Endothelial cell of umbilical vein (primary cell): ENCODE measurements around the gene NTRK2. TPM values are rescaled to one million over a fixed set of nuclear protein-coding genes. Genes with fewer than 3 reads are reported as not detected.

Experiments
- BruUV-seq: library from RNA; stranded (reverse); fragments of 400-500 nt; replicated peaks from 2 replicates; lab custom pipeline; 2021; lab: Mats Ljungman, UMichigan
- CTCF ChIA-PET: fragments of 300-600, 350-600 bp; sonication (Branson Sonifier 250); formaldehyde crosslinking; loops from one replicate; lab custom pipeline; 2021; ENCODE audit warnings: antibody characterized with exemption, inconsistent platforms; lab: Charles Lee
- POLR2A ChIA-PET: fragments of 300-600, 350-600 bp; sonication (Branson Sonifier 250); formaldehyde crosslinking; loops from one replicate; lab custom pipeline; 2021; ENCODE audit warnings: antibody characterized with exemption, inconsistent platforms; lab: Charles Lee
- DNase-seq: peaks from one replicate; pipeline ENCODE4 v3.0.0-alpha.2; 2011; ENCODE audit warnings: low read depth, low spot score
- FAIRE-seq: peaks from 2 replicates; lab custom pipeline; 2011; peaks lifted over from hg19 to GRCh38; lab: Jason Lieb, UNC
- H2AFZ ChIP-seq: 2 replicates; pipeline ENCODE4 v1.6.0; 2012; ENCODE audit warnings: low read depth, low read length, control low read depth, inconsistent platforms
- H3K27ac ChIP-seq: 2 replicates; pipeline ENCODE4 v1.5.1; 2011; ENCODE audit warnings: low read depth, mild to moderate bottlenecking, control low read depth, low read length, moderate library complexity; ENCODE audit not compliant: insufficient read depth
- H3K27me3 ChIP-seq, 2 experiments: 2 replicates each; pipeline versions ENCODE4 v1.6.0 to v1.6.1; 2011; ENCODE audit warnings: low read length in 2 of 2, mixed read lengths in 1 of 2; ENCODE audit not compliant: control insufficient read depth in 2 of 2, insufficient read depth in 2 of 2
- H3K36me3 ChIP-seq, 2 experiments: 2 replicates in 1 of 2; 3 replicates in 1 of 2; pipeline ENCODE4 v1.5.1; 2011; ENCODE audit warnings: low read length in 2 of 2, mild to moderate bottlenecking in 1 of 2, moderate library complexity in 1 of 2; ENCODE audit not compliant: control insufficient read depth in 2 of 2, insufficient read depth in 2 of 2; ENCODE audit errors: extremely low read depth in 1 of 2
- H3K4me1 ChIP-seq: 3 replicates; pipeline ENCODE4 v1.5.1; 2011; ENCODE audit warnings: mild to moderate bottlenecking, low read length; ENCODE audit not compliant: control insufficient read depth, insufficient read depth; ENCODE audit errors: extremely low read depth
- H3K4me2 ChIP-seq: 2 replicates; pipeline ENCODE4 v1.6.1; 2011; ENCODE audit warnings: low read length, control low read depth, mixed read lengths; ENCODE audit not compliant: insufficient read depth
- H3K4me3 ChIP-seq, 3 experiments: fragments of 200-600 bp in 1 of 3; sonication (generic), shearing (Covaris generic) in 1 of 3; replicated peaks in 1 of 3; 2 replicates each; pipeline ENCODE4 v1.5.1; 2011 to 2016; ENCODE audit warnings: control low read depth in 3 of 3, low read length in 3 of 3, mild to moderate bottlenecking in 2 of 3, inconsistent platforms in 1 of 3, low read depth in 1 of 3, moderate library complexity in 1 of 3; ENCODE audit not compliant: insufficient read depth in 1 of 3
- H3K79me2 ChIP-seq: 2 replicates; pipeline ENCODE4 v1.6.0; 2012; ENCODE audit warnings: low read length, inconsistent platforms; ENCODE audit not compliant: control insufficient read depth, insufficient read depth
- H3K9ac ChIP-seq: replicated peaks from 2 replicates; pipeline ENCODE3; 2011; ENCODE audit warnings: low read length, control low read depth; ENCODE audit not compliant: insufficient read depth; ENCODE audit errors: extremely low read depth
- H3K9me1 ChIP-seq: replicated peaks from 3 replicates; pipeline ENCODE4 v1.6.0; 2011; ENCODE audit warnings: mild to moderate bottlenecking, low read length; ENCODE audit not compliant: control insufficient read depth, insufficient read depth; ENCODE audit errors: extremely low read depth
- H3K9me3 ChIP-seq: replicated peaks from 2 replicates; pipeline ENCODE4 v1.5.1; 2012; ENCODE audit warnings: low read length, inconsistent platforms; ENCODE audit not compliant: control insufficient read depth, insufficient read depth
- H4K20me1 ChIP-seq: replicated peaks from 2 replicates; pipeline ENCODE3; 2011; ENCODE audit warnings: mild to moderate bottlenecking, low read length; ENCODE audit not compliant: control insufficient read depth, insufficient read depth; ENCODE audit errors: extremely low read depth
- EZH2 ChIP-seq: IDR thresholded peaks from 2 replicates; pipeline ENCODE4 v1.6.1; 2012; ENCODE audit warnings: borderline replicate concordance, low read depth, mild to moderate bottlenecking, moderate library complexity, low read length, inconsistent platforms; ENCODE audit not compliant: severe bottlenecking
- FOS ChIP-seq: IDR thresholded peaks from 2 replicates; pipeline ENCODE4 v1.6.1; 2011; ENCODE audit warnings: mild to moderate bottlenecking, low read length, moderate library complexity, borderline replicate concordance; ENCODE audit not compliant: insufficient read depth
- GATA2 ChIP-seq: IDR thresholded peaks from 2 replicates; pipeline ENCODE4 v1.7.0; 2011; ENCODE audit warnings: low read depth, mild to moderate bottlenecking, moderate library complexity, mixed read lengths, low read length; ENCODE audit not compliant: insufficient read length, insufficient read depth
- JUN ChIP-seq: IDR thresholded peaks from 2 replicates; pipeline ENCODE4 v1.6.1; 2011; ENCODE audit warnings: borderline replicate concordance, low read depth; ENCODE audit not compliant: insufficient read length, insufficient read depth
- MAX ChIP-seq: IDR thresholded peaks from 2 replicates; pipeline ENCODE4 v1.6.1; 2011; ENCODE audit not compliant: insufficient read depth, insufficient read length
- MYC ChIP-seq: IDR thresholded peaks from one replicate; pipeline ENCODE4 v1.6.1; 2011; ENCODE audit warnings: mild to moderate bottlenecking, low read depth, low read length
- POLR2A ChIP-seq: IDR thresholded peaks from 2 replicates; pipeline ENCODE4 v1.6.1; 2012; ENCODE audit warnings: low read depth, mild to moderate bottlenecking, control low read depth, low read length
- POLR2AphosphoS5 ChIP-seq: IDR thresholded peaks from 2 replicates; pipeline ENCODE4 v1.6.1; 2012; ENCODE audit warnings: low read depth, mild to moderate bottlenecking, control low read depth, low read length, moderate library complexity; ENCODE audit not compliant: insufficient read depth
- dilution Hi-C: fragments of 300-500 bp; cut with MboI; formaldehyde crosslinking; loops from one replicate; pipeline ENCODE4 v1.15.0; 2019; ENCODE audit warnings: low sequenced_read_pairs; ENCODE audit not compliant: extremely low pct_ligation_motif_present
- intact Hi-C: fragments of 100-400 bp; cut with micrococcal nuclease; formaldehyde crosslinking; loops from one replicate; pipeline ENCODE4 v1.10.0; 2022
- polyA plus RNA-seq, 4 experiments: library from polyadenylated mRNA; depleted of rRNA in 3 of 4; stranded (reverse) in 3 of 4; unstranded in 1 of 4; fragments of >200 nt; gene quantifications; 2 replicates each; pipeline versions ENCODE4 v1.2.1 to v1.2.3, GENCODE V29; 2011 to 2012; ENCODE audit warnings: missing spikeins in 1 of 4
- total RNA-seq: library from RNA; stranded (reverse); gene quantifications from 2 replicates; pipeline ENCODE4 v1.2.3, GENCODE V29; 2021
- TF ChIP-seq, protein P1 (sequence below), 2 donors: IDR thresholded peaks; 1 replicate in 1 of 2; 2 replicates in 1 of 2; pipeline ENCODE4 v1.5.1; 2011; ENCODE audit warnings: low read length in 2 of 2, mild to moderate bottlenecking in 2 of 2, moderate library complexity in 2 of 2, control low read depth in 1 of 2, inconsistent platforms in 1 of 2, low read depth in 1 of 2; ENCODE audit not compliant: insufficient read depth in 1 of 2; ENCODE audit errors: extremely low read depth in 1 of 2

Gene NTRK2
- total and polyA plus RNA-seq, 2 donors (not counting 3 experiments of a cell fraction or from before 2014, with no cell fraction given), result 0.01 to 0.13 TPM

- Histone ChIP-seq H3K36me3 (no peaks in the 10 kb centered on the region), H2AFZ (peak overlapping the region; percentile 8), H3K9me1 (no peaks in the 10 kb centered on the region), H3K4me3 (no peak overlapping the region), H3K9me3 (no peaks in the 10 kb centered on the region), H3K4me2 (no peak overlapping the region), H3K27ac (peak overlapping the region; percentile 60), H3K4me1 (peaks cover 20% of the 10 kb centered on the region), H4K20me1 (no peaks in the 10 kb centered on the region), H3K79me2 (no peaks in the 10 kb centered on the region), H3K9ac (no peak overlapping the region), H3K27me3 (no peaks in the 10 kb centered on the region)
- dilution Hi-C loops (no loop called here), intact Hi-C loops (loop anchor here (1.0 to 5.0 kb wide), 4 partner anchors 11 to 890 kb away; partner anchors contain the start of gene AGTPBP1)
- DNase-seq (peak; percentile 36), FAIRE-seq (peak; percentile 21)
- ChIA-PET POLR2A (no interaction called here), CTCF (interaction anchor here (0.7 to 1.4 kb wide), 6 partner anchors 10 to 573 kb away, joined by 3 to 6 read pairs (median 4); no protein-coding TSS in a partner anchor)
- TF ChIP-seq FOS (no peak), MAX (no peak), POLR2A (no peak), EZH2 (no peak), MYC (no peak), JUN (no peak), GATA2 (no peak), POLR2AphosphoS5 (no peak)
- TF ChIP-seq, protein P1, sequence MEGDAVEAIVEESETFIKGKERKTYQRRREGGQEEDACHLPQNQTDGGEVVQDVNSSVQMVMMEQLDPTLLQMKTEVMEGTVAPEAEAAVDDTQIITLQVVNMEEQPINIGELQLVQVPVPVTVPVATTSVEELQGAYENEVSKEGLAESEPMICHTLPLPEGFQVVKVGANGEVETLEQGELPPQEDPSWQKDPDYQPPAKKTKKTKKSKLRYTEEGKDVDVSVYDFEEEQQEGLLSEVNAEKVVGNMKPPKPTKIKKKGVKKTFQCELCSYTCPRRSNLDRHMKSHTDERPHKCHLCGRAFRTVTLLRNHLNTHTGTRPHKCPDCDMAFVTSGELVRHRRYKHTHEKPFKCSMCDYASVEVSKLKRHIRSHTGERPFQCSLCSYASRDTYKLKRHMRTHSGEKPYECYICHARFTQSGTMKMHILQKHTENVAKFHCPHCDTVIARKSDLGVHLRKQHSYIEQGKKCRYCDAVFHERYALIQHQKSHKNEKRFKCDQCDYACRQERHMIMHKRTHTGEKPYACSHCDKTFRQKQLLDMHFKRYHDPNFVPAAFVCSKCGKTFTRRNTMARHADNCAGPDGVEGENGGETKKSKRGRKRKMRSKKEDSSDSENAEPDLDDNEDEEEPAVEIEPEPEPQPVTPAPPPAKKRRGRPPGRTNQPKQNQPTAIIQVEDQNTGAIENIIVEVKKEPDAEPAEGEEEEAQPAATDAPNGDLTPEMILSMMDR (IDR thresholded peaks at IDR 0.05; ENCODE audit: extremely low read depth in 1 of 2, insufficient read depth in 1 of 2, low read depth in 1 of 2, low read length in 2 of 2), result no peak
- BruUV-seq, result no TSS peak
Observed at GRCh38 chr9:84852617-84853301, 183.2 kb downstream of the NTRK2 start.
